ENCODE data around the gene BDKRB2.

BDKRB2 gene

GRCh38 chr14:96165493-96166436 is 38.9 kb upstream of the BDKRB2 start:
- no peak for TF ChIP-seq POLR2AphosphoS5 (IDR thresholded peaks at IDR 0.05; ENCODE audit: low read depth)
- TF ChIP-seq SPI1 (IDR thresholded peaks at IDR 0.05; ENCODE audit: borderline replicate concordance, low read depth), result no peak
- TF ChIP-seq GABPA (IDR thresholded peaks at IDR 0.05; ENCODE audit: low read depth), result no peak
- TF ChIP-seq CTCF (IDR thresholded peaks at IDR 0.05; ENCODE audit: insufficient read depth, low read length), result no peak
- TF ChIP-seq REST (IDR thresholded peaks at IDR 0.05; ENCODE audit: insufficient replicate concordance, low read depth), result no peak

GRCh38 chr14:96166461-96167223 is 38.0 kb upstream of the BDKRB2 start:
- TF ChIP-seq GABPA (IDR thresholded peaks at IDR 0.05; ENCODE audit: low read depth) (no peak), REST (IDR thresholded peaks at IDR 0.05; ENCODE audit: insufficient replicate concordance, low read depth) (no peak), SPI1 (IDR thresholded peaks at IDR 0.05; ENCODE audit: borderline replicate concordance, low read depth) (no peak), CTCF (IDR thresholded peaks at IDR 0.05; ENCODE audit: insufficient read depth, low read length) (no peak), POLR2AphosphoS5 (IDR thresholded peaks at IDR 0.05; ENCODE audit: low read depth) (no peak)
- no peak for DNase-seq (ENCODE audit: low read depth in 1 of 2, low spot score in 1 of 2)
- Histone ChIP-seq H3K27ac (replicated peaks) (no peak overlapping the region), H3K4me3 (replicated peaks; ENCODE audit: insufficient read depth, low read length) (no peak overlapping the region), H3K27me3 (ENCODE audit: insufficient read depth, poor library complexity, severe bottlenecking) (no peaks in the 10 kb centered on the region)

More at GRCh38 chr14:96165493-96166436, 38.9 kb upstream of the BDKRB2 start:
- DNase-seq (ENCODE audit: low read depth in 1 of 2, low spot score in 1 of 2), result no peak
- H3K27me3 ChIP-seq (ENCODE audit: insufficient read depth, poor library complexity, severe bottlenecking), result no peaks in the 10 kb centered on the region
- H3K4me3 ChIP-seq (replicated peaks; ENCODE audit: insufficient read depth, low read length), result no peak overlapping the region
- no peak overlapping the region for H3K27ac ChIP-seq (replicated peaks)

- no peak overlapping the region for H3K4me3 ChIP-seq (replicated peaks; ENCODE audit: insufficient read depth, low read length)
- no peak for TF ChIP-seq SPI1 (IDR thresholded peaks at IDR 0.05; ENCODE audit: borderline replicate concordance, low read depth)
- TF ChIP-seq GABPA (IDR thresholded peaks at IDR 0.05; ENCODE audit: low read depth), result no peak
- TF ChIP-seq REST (IDR thresholded peaks at IDR 0.05; ENCODE audit: insufficient replicate concordance, low read depth), result no peak
- TF ChIP-seq POLR2AphosphoS5 (IDR thresholded peaks at IDR 0.05; ENCODE audit: low read depth), result no peak
- no peak for TF ChIP-seq CTCF (IDR thresholded peaks at IDR 0.05; ENCODE audit: insufficient read depth, low read length)
- H3K27me3 ChIP-seq (ENCODE audit: insufficient read depth, poor library complexity, severe bottlenecking), result no peaks in the 10 kb centered on the region
- DNase-seq (ENCODE audit: low read depth in 1 of 2, low spot score in 1 of 2), result no peak
- no peak overlapping the region for H3K27ac ChIP-seq (replicated peaks)
These were observed 37.2 kb upstream of the BDKRB2 start for GRCh38 chr14:96167224-96168148.
